H1 (cell line): ENCODE results near the gene ZNF683. TPM values are rescaled to one million over a fixed set of nuclear protein-coding genes. Genes with fewer than 3 reads are reported as not detected.

Experiments used
- BRCA1 ChIP-seq: IDR thresholded peaks from 2 replicates; pipeline ENCODE4 v1.6.1; 2012; ENCODE audit warnings: low read depth, low read length, improper control_type of control experiment
- CREB1 ChIP-seq: IDR thresholded peaks from 2 replicates; pipeline ENCODE4 v1.6.1; 2012; ENCODE audit warnings: inconsistent platforms
- EP300 ChIP-seq, 2 experiments: IDR thresholded peaks; 1 replicate in 1 of 2; 2 replicates in 1 of 2; pipeline ENCODE4 v1.6.1; 2011 to 2012; ENCODE audit warnings: low read depth in 2 of 2, low read length in 2 of 2, mild to moderate bottlenecking in 2 of 2, borderline replicate concordance in 1 of 2, inconsistent platforms in 1 of 2, moderate library complexity in 1 of 2
- GTF2F1 ChIP-seq: IDR thresholded peaks from 2 replicates; pipeline ENCODE4 v1.6.1; 2012; ENCODE audit warnings: low read depth, low read length, improper control_type of control experiment, borderline replicate concordance
- NANOG ChIP-seq: IDR thresholded peaks from 2 replicates; pipeline ENCODE4 v1.6.1; 2011; ENCODE audit warnings: low read length, low read depth, mild to moderate bottlenecking, inconsistent platforms; ENCODE audit not compliant: insufficient read depth, poor library complexity, severe bottlenecking
- SRF ChIP-seq: IDR thresholded peaks from 2 replicates; pipeline ENCODE4 v1.6.1; 2011; ENCODE audit warnings: mild to moderate bottlenecking, low read depth, low read length, moderate library complexity
- YY1 ChIP-seq: IDR thresholded peaks from 2 replicates; pipeline ENCODE4 v1.6.1; 2011; ENCODE audit warnings: low read depth, mild to moderate bottlenecking, low read length
- polyA plus RNA-seq, 7 experiments: library from polyadenylated mRNA; depleted of rRNA in 3 of 7; stranded (reverse) in 5 of 7; unstranded in 2 of 7; fragments of >200 nt in 5 of 7; fragments of 200-250 nt in 2 of 7; gene quantifications; 1 replicate in 5 of 7; 2 replicates in 1 of 7; 4 replicates in 1 of 7; pipeline versions ENCODE4 v1.2.1 to v1.2.3, GENCODE V29; 2011 to 2013; ENCODE audit warnings: missing spikeins in 2 of 7, mixed read lengths in 2 of 7
- total RNA-seq: library from RNA; stranded (reverse); fragmentation: NEBNext Ultra II Directional; extraction: Animal tissue kit (Norgen Biotek cat#: 25700); gene quantifications from 2 replicates; pipeline ENCODE4 v1.2.1, GENCODE V29; 2021

Gene ZNF683
- total and polyA plus RNA-seq, 2 of the 8 experiments (the other 6 are each of a cell fraction or from before 2014, with no cell fraction given), result not detected

DNA sequence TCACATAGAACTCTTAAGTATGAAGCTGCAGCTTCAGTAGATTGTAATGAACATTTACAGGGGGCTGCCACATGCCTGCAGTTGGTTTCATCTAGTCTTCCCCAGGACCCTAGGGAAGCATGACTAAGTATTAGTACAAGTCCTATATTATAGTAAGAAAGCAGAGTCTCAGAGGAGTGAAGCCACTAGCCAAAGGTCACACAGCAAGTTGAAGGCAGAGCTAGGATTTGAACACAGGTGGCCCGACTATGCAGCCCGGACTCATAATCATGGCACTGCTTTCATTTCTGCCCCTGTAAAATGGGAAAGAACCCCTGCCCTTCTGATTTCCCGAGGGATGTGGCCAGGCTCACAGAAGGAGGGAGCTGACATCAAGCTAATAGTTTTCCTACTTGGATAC is 10.2 kb downstream of the ZNF683 start (continued):
- TF ChIP-seq NANOG, result no peak
- no peak for TF ChIP-seq YY1
- no peak for TF ChIP-seq SRF
- TF ChIP-seq EP300 (IDR thresholded peaks at IDR 0.05; ENCODE audit: borderline replicate concordance in 1 of 2, low read depth in 2 of 2, low read length in 2 of 2), result no peak
- no peak for TF ChIP-seq BRCA1
- no peak for TF ChIP-seq CREB1
- no peak for TF ChIP-seq GTF2F1
